ENCODE results near the gene ABHD14A.
A peak's percentile ranks its signal among the peaks of the same experiment; 100 is the strongest.
"Not testable (repeated sequence)": the region's sequence is repeated elsewhere in the genome, so short reads cannot be mapped to it uniquely, and the experiment has no call there.

ABHD14A gene

DNA sequence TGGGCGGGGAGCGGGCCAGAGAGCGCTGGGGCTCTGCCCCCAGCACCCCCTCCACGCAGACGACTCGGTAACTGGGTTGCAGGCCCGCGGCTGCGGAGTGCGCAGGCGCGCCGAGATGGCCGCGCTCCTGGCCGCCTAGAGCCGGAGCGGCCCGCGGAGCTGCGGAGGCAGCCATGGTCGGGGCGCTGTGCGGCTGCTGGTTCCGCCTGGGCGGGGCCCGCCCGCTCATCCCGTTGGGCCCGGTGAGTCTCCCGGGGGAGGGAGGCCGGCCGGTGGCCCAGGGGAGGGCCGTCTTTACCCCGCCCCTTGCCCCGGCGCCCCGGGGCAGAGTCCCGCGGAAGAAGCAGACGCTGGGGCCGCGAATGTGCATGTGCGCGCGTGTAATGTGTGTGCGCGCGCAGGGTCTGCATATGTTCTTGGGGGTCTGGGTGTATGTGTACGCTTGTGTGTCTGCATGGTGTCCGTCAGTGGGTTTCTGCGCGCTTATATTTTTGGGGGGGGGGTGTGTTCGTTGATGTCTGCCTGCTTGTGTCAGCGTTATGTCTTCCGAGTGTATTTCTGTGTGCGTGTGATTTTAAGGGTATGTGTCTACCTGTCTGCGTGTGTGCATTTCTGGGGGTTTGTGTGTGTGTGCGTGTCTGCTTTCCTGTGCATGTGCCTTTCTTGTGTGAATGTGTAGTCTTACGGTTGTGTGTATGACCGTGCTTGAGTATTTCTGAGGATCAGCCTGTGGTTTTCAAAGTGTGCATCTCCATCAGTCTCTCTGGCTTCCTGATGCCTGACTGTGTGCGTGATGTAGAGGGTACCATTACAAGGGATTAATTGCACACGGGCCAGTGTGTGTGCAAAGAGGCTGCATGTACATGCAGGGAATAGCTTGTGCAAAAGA, at the start of gene ABHD14A:
Gene ABHD14A (plus strand): TSS at position 102 of the 889 bp plus-strand sequence. CDS start 72 bp downstream, at position 174.
- DNase-seq: peak; percentile 44

DNA sequence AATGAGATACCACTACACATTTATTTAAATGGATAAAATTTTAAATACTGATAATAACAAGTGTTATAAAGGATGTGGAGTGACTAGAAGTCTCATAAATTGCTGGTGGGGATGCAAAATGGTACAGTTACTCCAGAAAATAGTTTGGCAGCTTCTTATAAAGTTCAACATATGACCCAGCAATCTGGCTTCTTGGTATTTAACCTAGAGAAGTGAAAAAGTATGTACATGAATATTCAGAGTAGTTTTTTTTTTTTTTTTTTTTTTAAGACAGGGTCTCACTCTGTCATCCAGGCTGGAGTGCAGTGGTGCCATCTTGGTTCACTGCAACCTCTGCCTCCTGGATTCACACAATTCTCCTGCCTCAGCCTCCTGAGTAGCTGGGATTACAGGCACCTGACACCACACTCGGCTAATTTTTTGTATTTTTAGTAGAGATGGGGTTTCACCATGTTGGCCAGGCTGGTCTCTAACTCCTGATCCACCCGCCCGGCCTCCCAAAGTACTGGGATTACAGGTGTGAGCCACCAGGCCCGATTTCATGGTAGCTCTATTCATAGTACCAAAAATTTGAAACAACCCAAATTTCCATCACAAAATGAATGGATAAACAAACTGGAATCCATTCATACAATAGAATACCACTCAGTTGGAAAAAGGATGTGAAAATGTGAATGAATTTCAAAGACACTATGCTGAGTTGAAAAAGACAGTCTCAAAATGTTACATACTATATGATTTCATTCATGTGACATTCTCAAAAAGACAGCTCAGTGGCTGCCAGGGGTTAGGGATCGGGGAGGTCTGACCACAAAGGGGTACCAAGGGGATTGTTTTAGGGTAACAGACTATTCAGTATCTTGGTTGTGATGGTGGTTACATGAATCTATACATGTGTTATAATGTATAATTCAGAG, 47.5 kb upstream of the ABHD14A start:
- DNase-seq: no peak

GRCh38 chr3:51928438-51928837, 46.4 kb upstream of the ABHD14A start:
- DNase-seq: no peak

DNA sequence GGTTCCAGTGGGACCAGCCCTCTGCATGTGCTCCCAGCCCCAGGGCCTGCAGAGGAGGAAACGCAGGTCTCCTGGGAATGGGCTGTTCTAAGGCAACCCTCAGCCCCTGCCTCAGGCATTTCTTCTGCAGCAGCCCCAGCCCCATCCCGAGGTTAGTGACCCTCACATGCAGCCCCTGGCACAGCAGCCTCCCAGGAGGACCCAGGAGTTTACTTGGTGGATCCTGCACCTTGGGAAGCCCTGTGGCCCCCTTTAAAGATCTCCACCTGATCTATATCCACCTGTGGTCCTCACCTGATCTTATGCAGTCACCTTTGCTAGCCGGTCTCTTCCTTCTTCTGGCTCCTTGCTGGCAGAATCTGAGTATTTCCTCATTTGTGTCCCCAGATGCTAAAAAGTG, 45.9 kb upstream of the ABHD14A start:
- not testable (repeated sequence) for DNase-seq

DNA sequence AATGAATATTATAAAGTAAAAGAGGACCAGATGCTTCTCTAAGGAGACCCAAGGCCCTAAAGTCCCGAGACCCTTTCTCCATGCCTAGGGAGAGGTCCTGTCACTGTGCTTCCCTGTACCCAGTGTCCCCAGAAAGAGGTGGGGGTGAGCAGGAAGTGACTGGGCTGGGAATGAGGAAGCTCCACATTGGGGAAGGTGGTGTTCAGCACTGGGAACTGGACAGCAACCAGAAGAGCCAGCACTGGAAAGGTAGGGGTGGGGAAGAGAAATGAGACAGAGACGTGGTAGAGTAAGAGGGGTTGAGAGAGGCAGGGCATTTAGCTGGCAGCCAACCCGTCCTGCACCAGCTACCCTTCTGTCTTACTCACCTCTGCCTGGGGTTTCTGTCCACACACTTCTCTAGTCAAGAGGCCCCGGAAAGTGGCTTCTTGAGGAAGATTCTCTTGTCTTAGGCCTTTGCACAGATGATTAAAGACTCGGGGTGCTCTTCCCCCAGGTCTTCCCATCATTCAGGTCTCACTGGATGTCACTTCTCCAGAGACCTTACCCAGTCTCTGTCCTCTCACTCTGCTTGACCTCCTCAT, 45.4 kb upstream of the ABHD14A start:
- no peak for DNase-seq

DNA sequence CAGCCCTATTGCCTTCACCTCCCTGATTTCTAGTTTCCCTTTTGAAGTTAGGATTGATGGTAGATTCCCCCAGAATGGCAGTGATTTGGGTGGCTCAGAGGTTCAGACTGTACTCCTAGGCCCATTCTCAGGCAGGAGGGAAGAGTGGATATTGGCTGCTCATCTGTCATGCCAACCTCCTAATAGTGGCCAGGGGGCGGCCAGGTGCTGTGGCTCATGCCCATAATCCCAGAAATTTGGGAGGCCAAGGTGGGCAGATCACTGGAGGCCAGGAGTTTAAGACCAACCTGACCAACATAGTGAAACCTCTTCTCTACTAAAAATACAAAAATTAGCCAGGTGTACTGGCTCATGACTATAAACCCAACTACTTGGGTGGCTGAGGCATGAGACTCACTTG, 44.4 kb upstream of the ABHD14A start:
- no peak for DNase-seq

GRCh38 chr3:51931756-51932155, 43.1 kb upstream of the ABHD14A start:
- no peak for DNase-seq

DNA sequence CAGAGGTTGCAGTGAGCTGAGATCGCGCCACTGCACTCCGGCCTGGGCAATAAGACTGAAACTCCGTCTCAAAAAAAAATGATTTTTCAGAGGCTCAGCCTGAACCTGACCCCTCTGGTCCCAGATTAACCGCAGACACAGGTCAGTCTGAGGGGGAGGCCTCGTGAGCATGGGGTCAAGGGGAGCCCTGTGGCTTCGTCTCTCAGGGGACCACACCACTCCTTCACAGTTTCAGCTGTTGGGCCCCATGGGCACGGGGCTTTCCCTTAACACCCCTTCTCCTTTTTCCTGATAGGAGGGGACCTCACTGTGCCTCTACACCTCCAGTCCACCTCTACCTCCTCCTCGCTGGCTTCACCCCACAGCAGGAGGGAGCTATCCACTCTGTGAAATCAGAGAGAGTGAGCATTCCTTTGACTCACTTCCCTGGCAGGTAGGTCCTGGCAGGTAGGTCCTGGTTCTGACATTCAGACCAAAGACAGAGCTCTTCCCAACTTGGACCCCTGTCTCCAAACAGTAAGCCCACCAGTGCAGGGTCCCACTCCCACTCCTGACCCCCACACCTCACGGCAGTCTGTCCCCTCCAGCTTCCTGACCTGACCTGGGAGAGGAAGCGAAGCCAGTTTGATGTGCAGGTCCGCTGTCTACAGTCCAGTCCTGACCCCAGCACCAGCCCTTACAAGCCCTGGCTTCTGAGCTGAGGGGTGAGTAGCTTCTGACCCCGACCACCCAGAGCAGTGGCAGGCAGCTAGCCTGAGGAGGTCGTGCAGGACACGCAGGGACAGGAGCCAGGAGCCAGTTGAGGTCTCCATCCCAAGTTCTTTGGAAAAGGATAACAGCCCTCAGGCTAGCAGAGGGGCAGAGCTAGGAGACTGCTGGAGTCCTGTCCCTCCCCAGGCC, 42.1 kb upstream of the ABHD14A start:
- DNase-seq: no peak

- DNase-seq: no peak
These were observed 41.3 kb upstream of the ABHD14A start for GRCh38 chr3:51933471-51934138.

GRCh38 chr3:51934139-51934850, 40.6 kb upstream of the ABHD14A start:
- no peak for DNase-seq

DNA sequence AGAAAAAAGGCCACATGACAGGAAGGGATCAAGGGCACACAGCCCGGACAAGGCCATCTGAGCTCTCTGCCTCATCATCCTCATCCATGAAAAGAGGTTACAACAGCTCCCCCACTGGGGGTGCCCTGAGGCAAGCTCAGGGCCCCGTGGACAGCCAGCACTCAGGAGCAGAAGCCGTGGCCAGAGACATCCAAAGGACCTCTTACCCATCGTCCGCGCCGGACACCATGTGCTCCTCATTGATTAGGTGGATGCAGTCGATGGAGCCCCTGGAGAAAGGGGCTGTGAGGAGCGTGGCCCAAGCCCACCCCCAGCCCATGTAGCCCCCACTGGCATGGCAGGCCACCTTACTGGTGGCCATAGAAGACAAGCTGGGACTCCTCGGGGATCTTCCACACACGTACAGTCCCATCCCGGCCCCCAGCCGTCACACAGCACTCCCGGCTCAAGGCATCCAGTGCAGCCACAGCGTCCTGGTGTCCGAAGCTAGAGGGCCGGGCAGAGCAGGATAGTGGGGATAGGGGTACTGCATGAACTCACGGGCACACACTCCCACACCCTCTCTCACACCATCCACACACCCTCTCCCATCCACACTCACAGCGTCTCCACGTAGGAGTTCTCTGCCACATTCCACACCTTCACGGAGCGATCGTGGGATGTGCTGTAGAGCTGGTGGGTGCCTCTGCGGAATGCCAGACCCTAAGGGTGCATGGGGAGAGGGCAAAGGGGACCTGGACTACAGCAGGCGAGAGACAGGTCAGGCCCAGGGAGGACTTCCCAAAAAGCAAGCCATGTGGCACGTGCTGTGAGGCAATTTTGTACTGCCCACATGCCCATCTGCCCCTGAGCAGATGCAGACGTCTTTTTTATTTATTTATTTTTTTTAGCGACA, 39.6 kb upstream of the ABHD14A start:
- no peak for DNase-seq

GRCh38 chr3:51935886-51936755, 38.7 kb upstream of the ABHD14A start:
- no peak for DNase-seq

- no peak for DNase-seq
These were observed 37.9 kb upstream of the ABHD14A start for GRCh38 chr3:51937014-51937413.

GRCh38 chr3:51937611-51938450, 37.0 kb upstream of the ABHD14A start:
- DNase-seq: no peak

DNA sequence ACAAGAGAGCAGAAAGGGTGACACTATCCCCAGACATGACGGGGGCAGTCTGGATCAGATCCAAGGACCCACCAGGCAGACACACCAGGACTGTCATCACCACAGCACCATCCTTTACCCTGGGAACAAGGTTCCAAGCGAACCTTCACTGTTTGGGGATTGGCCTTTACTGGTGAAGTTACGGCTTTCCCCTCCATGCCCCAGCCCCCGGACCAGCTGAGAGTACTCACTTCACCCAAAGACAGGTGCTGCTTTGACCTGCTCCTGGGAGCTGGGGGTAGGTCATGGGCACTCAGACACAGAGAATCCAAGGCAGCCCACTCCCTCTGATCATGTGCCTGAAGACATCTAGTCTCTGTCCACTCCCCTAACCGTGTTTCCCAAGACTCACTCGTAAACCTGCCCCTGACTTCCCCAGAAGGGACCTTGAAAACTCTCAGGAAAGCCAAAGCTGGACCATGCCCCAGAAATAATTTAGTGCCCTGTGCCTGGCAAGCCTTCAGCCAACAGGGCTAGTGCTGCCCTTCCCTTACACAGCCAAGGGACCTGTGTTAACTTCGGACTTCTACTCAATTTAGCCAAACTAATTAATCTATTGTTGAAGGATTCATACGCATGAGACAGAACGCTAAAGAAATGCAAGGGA, 36.0 kb upstream of the ABHD14A start:
- DNase-seq: no peak

GRCh38 chr3:51940648-51941462, 34.0 kb upstream of the ABHD14A start:
- no peak for DNase-seq

DNA sequence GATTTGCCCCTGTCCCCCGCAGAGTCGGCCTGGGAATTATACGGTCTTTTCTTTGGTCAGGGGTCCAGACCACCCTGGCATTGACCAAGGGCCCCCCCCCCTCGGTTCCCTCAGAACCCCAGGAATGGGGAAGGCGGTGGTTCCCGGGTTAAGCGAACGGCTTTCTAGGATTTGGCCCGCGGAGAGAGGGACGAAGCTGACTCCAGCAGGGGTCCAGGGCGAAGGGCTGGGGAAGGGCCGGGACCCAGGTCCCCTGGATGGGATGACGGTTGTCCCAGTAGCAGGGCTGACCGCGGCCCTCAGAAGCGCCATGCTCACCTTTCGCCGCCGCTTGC, 33.4 kb upstream of the ABHD14A start:
- no peak for DNase-seq

Data from KG1 (cell line).